ENCODE measurements around the gene CENPP.

- TF ChIP-seq CTCF (IDR thresholded peaks at IDR 0.05), result no peak
- TF ChIP-seq POLR2A (IDR thresholded peaks at IDR 0.05), result no peak
These were observed 142.5 kb downstream of the CENPP start for GRCh38 chr9:92468206-92468605.

All from gastroesophageal sphincter (tissue), 3 donors.